Smooth muscle cell (in vitro differentiated cells): Measurements from ENCODE around the gene MACROD2. TPM values are rescaled to one million over a fixed set of nuclear protein-coding genes. Genes with fewer than 3 reads are reported as not detected.

Experiments
- DNase-seq: peaks from one replicate; lab custom pipeline; 2025; ENCODE audit not compliant: unreplicated experiment; lab: John Stamatoyannopoulos, UW
- H2AFZ ChIP-seq: fragments of 200-600 bp; sonication (generic); 2 replicates; pipeline ENCODE4 v1.6.0; 2016; ENCODE audit warnings: antibody characterized with exemption, low read depth, mild to moderate bottlenecking
- H3F3A ChIP-seq: fragments of 200-600 bp; sonication (generic); 2 replicates; pipeline ENCODE4 v1.6.0; 2017; ENCODE audit warnings: antibody characterized with exemption, low read depth
- H3K27ac ChIP-seq: fragments of 200-600 bp; sonication (generic); 2 replicates; pipeline ENCODE4 v1.5.1; 2016; ENCODE audit warnings: low read depth, mild to moderate bottlenecking
- H3K27me3 ChIP-seq: fragments of 200-600 bp; sonication (generic); 2 replicates; pipeline ENCODE4 v1.6.1; 2016; ENCODE audit warnings: low read depth, mild to moderate bottlenecking
- H3K36me3 ChIP-seq: fragments of 200-600 bp; sonication (generic); 2 replicates; pipeline ENCODE4 v1.5.1; 2016; ENCODE audit warnings: low read depth
- H3K4me1 ChIP-seq: fragments of 200-600 bp; sonication (generic); 2 replicates; pipeline ENCODE4 v1.5.1; 2016; ENCODE audit warnings: low read depth
- H3K4me2 ChIP-seq: fragments of 200-600 bp; sonication (generic); 2 replicates; pipeline ENCODE4 v1.6.0; 2016; ENCODE audit warnings: mild to moderate bottlenecking
- H3K4me3 ChIP-seq: fragments of 200-600 bp; sonication (generic); 2 replicates; pipeline ENCODE4 v1.5.1; 2016; ENCODE audit warnings: mild to moderate bottlenecking
- H3K79me2 ChIP-seq: fragments of 200-600 bp; sonication (generic); 2 replicates; pipeline ENCODE4 v1.6.0; 2016; ENCODE audit warnings: low read depth, mild to moderate bottlenecking
- H3K9ac ChIP-seq: fragments of 200-600 bp; sonication (generic); 2 replicates; pipeline ENCODE4 v1.6.0; 2016; ENCODE audit warnings: low read depth
- H3K9me3 ChIP-seq: fragments of 200-600 bp; sonication (generic); replicated peaks from 2 replicates; pipeline ENCODE4 v1.5.1; 2016; ENCODE audit warnings: low read depth
- H4K20me1 ChIP-seq: fragments of 200-600 bp; sonication (generic); 2 replicates; pipeline ENCODE4 v1.6.0; 2016; ENCODE audit warnings: low read depth
- WGBS: methylation state at CpG from one replicate; pipeline ENCODE4 v1.1.7; 2016; ENCODE audit warnings: low lambda C conversion rate; 5-methylcytosine and 5-hydroxymethylcytosine counted together
- polyA plus RNA-seq: library from polyadenylated mRNA; unstranded; fragments of >200 nt; fragmentation: Nextera tagmentation; extraction: Ambion mirVana; gene quantifications from 2 replicates; pipeline ENCODE4 v1.2.1, GENCODE V29; 2016
- total RNA-seq: library from RNA; depleted of rRNA; stranded (reverse); fragments of >200 nt; gene quantifications from 2 replicates; pipeline ENCODE4 v1.2.3, GENCODE V29; 2014
- TF ChIP-seq, protein P1 (sequence below): fragments of 200-600 bp; sonication (generic); IDR thresholded peaks from 2 replicates; pipeline ENCODE4 v1.5.1; 2017; ENCODE audit warnings: borderline replicate concordance, mild to moderate bottlenecking, antibody characterized with exemption; ENCODE audit not compliant: insufficient read depth, poor library complexity, severe bottlenecking

MACROD2 gene
- total and polyA plus RNA-seq, 2 experiments from 2014 or later = 0.04 to 0.32 TPM

DNA sequence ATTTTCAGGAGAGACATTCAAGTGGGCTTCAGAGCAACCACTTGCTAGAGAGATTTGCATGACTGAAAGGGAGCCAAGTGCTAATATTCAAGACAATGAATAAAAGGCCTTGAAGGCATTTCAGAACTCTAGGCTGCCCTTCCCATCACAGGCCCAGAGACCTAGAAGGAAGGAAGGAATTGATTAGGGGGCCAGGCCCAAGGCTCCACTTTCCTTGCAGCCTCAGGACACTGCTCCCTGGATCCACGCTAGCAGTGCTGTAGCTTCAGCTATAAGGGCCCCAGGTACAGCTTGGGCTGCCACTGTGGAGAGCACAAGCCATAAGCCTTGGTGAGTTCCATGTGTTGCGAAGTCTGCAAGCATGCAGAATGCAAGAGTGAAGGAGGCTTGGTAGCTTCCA is 1074.0 kb downstream of the MACROD2 start:
- Histone ChIP-seq H3K27ac (no peak overlapping the region), H3K9ac (no peak overlapping the region), H3K27me3 (no peaks in the 10 kb centered on the region), H3K4me2 (no peak overlapping the region), H3K79me2 (no peaks in the 10 kb centered on the region), H3K4me1 (no peaks in the 10 kb centered on the region), H3K9me3 (no peaks in the 10 kb centered on the region), H4K20me1 (no peaks in the 10 kb centered on the region), H3K4me3 (no peak overlapping the region), H3K36me3 (no peaks in the 10 kb centered on the region), H2AFZ (no peak overlapping the region), H3F3A (no peaks in the 10 kb centered on the region)
- TF ChIP-seq, protein P1, sequence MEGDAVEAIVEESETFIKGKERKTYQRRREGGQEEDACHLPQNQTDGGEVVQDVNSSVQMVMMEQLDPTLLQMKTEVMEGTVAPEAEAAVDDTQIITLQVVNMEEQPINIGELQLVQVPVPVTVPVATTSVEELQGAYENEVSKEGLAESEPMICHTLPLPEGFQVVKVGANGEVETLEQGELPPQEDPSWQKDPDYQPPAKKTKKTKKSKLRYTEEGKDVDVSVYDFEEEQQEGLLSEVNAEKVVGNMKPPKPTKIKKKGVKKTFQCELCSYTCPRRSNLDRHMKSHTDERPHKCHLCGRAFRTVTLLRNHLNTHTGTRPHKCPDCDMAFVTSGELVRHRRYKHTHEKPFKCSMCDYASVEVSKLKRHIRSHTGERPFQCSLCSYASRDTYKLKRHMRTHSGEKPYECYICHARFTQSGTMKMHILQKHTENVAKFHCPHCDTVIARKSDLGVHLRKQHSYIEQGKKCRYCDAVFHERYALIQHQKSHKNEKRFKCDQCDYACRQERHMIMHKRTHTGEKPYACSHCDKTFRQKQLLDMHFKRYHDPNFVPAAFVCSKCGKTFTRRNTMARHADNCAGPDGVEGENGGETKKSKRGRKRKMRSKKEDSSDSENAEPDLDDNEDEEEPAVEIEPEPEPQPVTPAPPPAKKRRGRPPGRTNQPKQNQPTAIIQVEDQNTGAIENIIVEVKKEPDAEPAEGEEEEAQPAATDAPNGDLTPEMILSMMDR = no peak
- no peak for DNase-seq
- 95% methylated on average over 2 of the region's 2 CpGs for WGBS

DNA sequence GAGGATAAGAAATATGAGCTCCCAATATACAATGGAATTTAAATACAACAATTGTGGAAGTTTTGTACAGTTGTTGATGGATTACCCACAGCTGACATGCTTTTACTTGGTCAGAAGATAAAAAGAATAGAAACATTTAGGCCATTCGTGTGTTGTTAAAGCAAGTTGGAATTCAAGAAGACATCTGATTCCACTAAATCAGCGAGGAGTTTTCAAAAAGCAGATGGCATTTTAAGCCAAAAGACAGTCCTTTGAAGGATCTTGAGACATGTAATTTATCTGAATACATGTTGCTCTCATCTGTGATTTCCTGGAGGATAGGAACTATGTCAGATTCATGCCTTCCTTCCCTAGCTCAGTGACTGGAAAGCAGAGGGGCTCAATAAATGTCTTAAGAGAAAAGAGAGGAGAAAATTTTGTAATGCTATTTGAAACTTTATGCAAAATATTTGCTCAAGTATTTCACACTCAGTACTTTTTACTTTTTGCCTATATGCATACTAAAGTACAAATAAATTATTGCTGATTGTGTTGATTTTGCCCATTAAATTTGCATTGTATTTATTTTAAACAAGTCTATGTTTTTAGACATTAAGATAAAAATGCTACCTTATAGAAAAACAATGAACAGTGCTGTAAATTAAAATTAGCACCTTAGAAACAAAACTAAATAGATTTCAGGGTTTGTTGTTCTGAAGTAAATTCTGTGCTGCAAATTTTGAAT is 1075.9 kb downstream of the MACROD2 start:
- 63% methylated on average over 2 of the region's 2 CpGs for WGBS
- Histone ChIP-seq H4K20me1 (no peaks in the 10 kb centered on the region), H3K27ac (no peak overlapping the region), H3K4me2 (no peak overlapping the region), H3K4me1 (no peaks in the 10 kb centered on the region), H3K9me3 (no peaks in the 10 kb centered on the region), H2AFZ (no peak overlapping the region), H3K9ac (no peak overlapping the region), H3F3A (no peaks in the 10 kb centered on the region), H3K79me2 (no peaks in the 10 kb centered on the region), H3K27me3 (no peaks in the 10 kb centered on the region), H3K4me3 (no peak overlapping the region), H3K36me3 (no peaks in the 10 kb centered on the region)
- DNase-seq = no peak
- TF ChIP-seq, protein P1 = no peak

DNA sequence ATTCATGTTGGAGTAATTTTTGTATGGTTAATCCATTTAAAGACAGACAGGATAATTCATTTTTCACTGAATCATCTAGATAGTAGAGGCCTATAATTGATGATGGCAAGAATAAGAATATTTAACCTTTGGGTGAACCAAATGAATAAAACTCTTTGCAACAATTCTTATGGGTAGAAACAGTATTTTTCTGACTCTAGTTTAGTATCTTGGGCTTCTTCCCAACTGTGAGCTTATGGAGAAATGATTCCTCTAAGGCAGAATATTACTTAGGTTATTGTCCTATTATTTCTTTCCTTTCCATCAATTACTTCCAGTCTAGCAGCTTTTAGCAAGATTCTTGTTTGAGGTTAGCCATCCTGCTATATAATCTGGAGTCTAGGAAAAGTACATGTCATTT is 1077.0 kb downstream of the MACROD2 start:
- H3K36me3 ChIP-seq = no peaks in the 10 kb centered on the region
- no peak overlapping the region for H2AFZ ChIP-seq
- H3K4me2 ChIP-seq = no peak overlapping the region
- no peaks in the 10 kb centered on the region for H3F3A ChIP-seq
- DNase-seq = no peak
- no peaks in the 10 kb centered on the region for H3K9me3 ChIP-seq
- no peaks in the 10 kb centered on the region for H3K4me1 ChIP-seq
- H3K79me2 ChIP-seq = no peaks in the 10 kb centered on the region
- TF ChIP-seq, protein P1 = no peak
- no peak overlapping the region for H3K9ac ChIP-seq
- H3K27me3 ChIP-seq = no peaks in the 10 kb centered on the region
- no peak overlapping the region for H3K4me3 ChIP-seq
- H3K27ac ChIP-seq = no peak overlapping the region
- H4K20me1 ChIP-seq = no peaks in the 10 kb centered on the region

DNA sequence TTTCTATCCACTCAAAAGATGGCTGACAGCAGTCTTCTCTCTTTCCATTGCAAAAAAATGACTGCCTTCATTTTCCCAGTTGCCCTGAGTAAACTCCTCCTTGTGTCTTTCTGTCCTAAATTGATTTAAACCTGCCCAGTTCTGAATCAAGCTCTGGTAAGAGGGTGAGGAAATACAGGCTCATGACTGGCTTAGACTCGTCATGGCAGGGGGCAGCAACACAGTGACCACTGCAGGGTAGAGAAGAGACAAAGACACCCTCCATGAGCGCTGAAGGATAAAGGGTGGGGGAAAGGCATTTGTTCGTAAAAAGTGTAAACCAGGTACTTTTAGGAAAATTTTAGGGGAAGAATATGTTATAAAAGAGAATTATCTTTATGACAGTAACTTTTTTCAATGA is 1080.3 kb downstream of the MACROD2 start:
- Histone ChIP-seq H2AFZ (no peak overlapping the region), H3K9me3 (no peaks in the 10 kb centered on the region), H3K9ac (no peak overlapping the region), H3F3A (no peaks in the 10 kb centered on the region), H3K27me3 (no peaks in the 10 kb centered on the region), H3K4me3 (no peak overlapping the region), H3K27ac (no peak overlapping the region), H3K4me1 (peaks cover 5% of the 10 kb centered on the region), H3K4me2 (no peak overlapping the region), H3K79me2 (no peaks in the 10 kb centered on the region), H4K20me1 (no peaks in the 10 kb centered on the region), H3K36me3 (no peaks in the 10 kb centered on the region)
- TF ChIP-seq, protein P1 = no peak
- no peak for DNase-seq
- 77% methylated on average over 3 of the region's 3 CpGs for WGBS
